ENCODE data around the gene KLHL15.

DNA sequence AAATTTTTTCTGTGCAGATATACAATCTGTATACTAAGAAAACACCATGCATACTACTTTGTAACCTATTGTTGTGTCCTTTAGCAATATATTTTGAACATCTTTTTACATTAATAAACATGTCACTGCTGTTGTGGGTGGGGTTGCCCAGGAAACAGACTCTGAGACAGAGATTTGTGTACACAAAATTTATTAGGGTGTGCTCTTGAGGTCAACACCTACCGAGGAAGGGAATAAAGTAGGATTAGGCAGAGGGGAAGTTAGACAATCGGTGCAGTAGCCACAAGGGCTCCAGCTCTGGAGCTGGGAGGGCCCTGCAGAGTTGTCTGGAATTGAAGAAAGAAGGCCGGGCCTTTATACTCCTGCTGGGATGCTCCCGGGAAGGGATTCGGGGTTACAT, 62.8 kb downstream of the KLHL15 start:
- TF ChIP-seq CTCF (conservative IDR thresholded peaks at IDR 0.05; ENCODE audit: low read depth, low read length) (no peak), RFX5 (IDR thresholded peaks at IDR 0.05; ENCODE audit: low read depth, low read length) (no peak)
